ENCODE results near the gene ZNF595.
"Not testable (repeated sequence)": the region's sequence is repeated elsewhere in the genome, so short reads cannot be mapped to it uniquely, and the experiment has no call there.

ZNF595 gene

DNA sequence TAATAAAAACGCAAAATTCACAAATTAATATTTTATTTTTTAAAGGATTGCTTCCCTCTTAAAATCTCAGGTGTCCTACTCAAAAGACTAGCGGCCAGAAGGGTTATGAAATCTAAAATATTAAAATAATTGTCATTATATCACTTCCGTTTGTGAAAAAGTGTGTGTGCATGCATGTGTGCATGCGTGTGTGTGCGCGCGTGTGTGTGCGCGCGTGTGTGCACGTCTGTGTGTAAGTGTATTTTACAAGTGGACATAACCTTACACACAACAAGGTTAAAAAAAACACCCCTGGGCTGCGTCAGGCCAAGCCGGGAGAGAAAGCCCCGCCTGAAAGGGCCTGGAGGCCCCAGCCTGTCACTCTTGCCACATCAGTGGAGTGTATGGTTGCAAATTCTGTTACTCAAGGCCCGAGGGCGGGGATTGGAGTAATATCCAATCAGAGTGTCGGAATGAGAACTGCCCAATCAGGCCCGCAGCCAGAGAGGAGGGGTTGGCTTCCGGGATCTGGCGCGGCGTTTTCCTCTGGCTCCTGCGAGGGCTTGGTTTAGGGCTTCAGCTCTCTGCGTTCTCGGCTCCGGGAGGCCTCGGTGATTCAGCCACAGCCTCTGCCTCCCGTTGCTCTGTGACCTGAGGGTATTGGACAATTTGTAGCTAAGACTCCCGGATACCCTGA is at the start of gene ZNF595:
Gene ZNF595, plus strand, starts transcription at position 518 of the 676 bp plus-strand sequence. CDS start 168 bp downstream, outside the sequence.
- DNase-seq (ENCODE audit: low spot score): not testable (repeated sequence)

GRCh38 chr4:9937-10870 is 42.9 kb upstream of the ZNF595 start:
- not testable (repeated sequence) for DNase-seq (ENCODE audit: low spot score)

- DNase-seq (ENCODE audit: low spot score): not testable (repeated sequence)
These were observed 41.9 kb upstream of the ZNF595 start for GRCh38 chr4:11095-11815.

DNA sequence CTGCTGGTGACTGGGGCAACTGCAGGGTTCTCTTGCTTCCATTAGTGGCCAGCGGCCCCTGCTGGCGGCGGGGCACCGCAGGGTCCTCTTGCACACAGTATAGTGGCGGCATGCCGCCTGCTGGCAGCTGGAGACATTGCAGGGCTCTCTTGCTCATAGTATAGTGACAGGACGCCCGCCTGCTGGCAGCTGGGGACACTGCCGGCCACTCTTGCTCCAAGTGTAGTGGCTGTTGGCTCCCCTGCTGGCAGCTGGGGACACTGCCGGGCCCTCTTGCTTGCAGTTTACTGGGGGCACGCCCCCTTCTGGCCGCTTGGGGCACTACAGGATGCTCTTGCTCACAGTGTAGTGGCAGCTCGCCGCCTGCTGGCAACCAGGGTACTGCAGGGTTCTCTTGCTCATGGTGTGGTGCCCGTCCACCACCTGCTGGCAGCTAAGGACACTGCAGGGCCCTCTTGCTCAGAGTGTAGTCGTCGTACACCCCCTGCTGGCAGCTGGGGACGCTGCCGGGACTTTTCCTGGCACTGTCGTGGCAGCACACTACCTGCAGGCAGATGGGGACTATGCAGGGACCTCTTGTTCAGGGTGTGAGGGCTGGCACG is 41.2 kb upstream of the ZNF595 start:
- not testable (repeated sequence) for DNase-seq (ENCODE audit: low spot score)

- not testable (repeated sequence) for DNase-seq (ENCODE audit: low spot score)
These were observed 35.0 kb upstream of the ZNF595 start for GRCh38 chr4:18128-18527.

- not testable (repeated sequence) for DNase-seq (ENCODE audit: low spot score)
These were observed 34.5 kb upstream of the ZNF595 start for GRCh38 chr4:18589-18988.

DNA sequence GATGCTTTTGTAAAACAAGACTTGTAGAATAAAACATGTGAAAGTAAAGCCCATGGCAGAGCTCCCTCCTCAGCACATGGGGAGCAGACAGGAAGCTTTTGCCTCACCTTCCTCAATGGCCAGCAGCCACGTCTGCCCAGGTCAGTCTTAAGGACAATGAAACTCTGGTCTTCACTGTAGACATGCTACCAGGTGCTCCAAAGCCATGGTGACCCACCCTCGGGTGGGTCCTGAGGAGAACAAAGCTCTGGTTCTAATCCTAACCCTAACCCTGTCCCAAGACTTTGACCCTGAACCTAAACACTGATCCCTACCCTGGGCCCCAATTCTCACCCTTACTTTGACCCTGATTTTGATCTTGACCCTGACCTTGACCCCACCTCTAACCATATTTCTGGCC is 30.2 kb upstream of the ZNF595 start:
- not testable (repeated sequence) for DNase-seq (ENCODE audit: low spot score)

- not testable (repeated sequence) for DNase-seq (ENCODE audit: low spot score)
These were observed 28.8 kb upstream of the ZNF595 start for GRCh38 chr4:24359-24758.

DNA sequence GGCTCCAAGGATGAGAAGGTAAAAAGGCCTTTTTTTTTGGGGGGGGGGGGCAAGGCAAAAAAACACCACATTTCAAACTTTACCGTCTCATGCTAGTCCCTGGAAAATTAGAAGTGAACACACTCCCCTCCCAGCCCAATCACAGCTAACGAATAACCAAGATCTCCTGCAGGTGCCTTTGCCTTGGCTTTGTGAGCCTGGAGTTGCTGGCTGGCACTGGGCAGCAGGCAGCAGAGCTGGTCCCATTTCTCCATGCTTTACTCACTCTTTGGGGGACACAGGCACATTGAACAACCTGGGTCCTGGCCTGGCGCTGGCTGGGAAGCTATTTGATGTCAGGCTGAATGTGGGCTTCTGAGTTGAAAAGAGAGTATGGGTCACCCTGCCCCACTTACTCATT is 25.6 kb upstream of the ZNF595 start:
- DNase-seq (ENCODE audit: low spot score): not testable (repeated sequence)

- not testable (repeated sequence) for DNase-seq (ENCODE audit: low spot score)
These were observed 24.2 kb upstream of the ZNF595 start for GRCh38 chr4:28767-29542.

- not testable (repeated sequence) for DNase-seq (ENCODE audit: low spot score)
These were observed 19.8 kb upstream of the ZNF595 start for GRCh38 chr4:33314-33713.

GRCh38 chr4:36559-37415 is 16.3 kb upstream of the ZNF595 start:
- not testable (repeated sequence) for DNase-seq (ENCODE audit: low spot score)

GRCh38 chr4:38202-38601 is 14.9 kb upstream of the ZNF595 start:
- not testable (repeated sequence) for DNase-seq (ENCODE audit: low spot score)

DNA sequence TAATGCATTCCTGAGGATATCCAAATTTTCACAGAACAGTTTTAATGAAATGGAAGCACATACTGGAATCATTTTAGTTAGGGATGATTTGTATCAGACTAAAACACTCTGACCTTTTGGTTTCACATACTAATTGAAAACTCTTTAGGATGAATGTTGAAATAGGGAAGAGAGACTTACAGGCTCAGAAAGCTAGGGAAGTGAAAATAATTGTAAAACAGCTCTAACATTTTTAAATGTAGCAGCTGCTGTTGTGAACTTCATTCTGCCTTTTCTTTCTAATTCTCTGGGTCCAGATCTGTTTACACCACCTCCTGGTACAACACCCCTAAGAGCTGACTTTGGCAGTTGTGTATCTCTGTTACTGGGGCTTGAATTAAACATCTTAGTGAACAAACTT is 9.7 kb upstream of the ZNF595 start:
- DNase-seq (ENCODE audit: low spot score): not testable (repeated sequence)

DNA sequence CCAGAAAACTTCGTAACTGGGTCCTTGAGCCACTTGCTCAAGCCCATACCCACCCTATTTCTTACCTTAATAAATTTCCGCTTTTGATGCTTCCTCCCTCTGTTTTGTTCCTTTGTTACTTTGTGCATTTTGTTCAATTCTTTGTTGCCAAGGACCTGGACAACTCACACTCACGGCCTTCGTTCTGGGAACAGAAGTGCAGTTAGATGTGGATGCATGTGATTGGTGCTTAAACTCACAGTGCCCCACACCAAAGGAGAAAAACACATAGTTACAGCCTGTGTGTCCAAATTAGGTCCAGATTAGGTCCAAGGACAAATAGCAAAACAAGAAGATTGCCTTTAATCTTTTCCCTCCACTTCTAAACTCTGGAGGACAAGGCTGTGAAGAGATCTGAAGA is 1.9 kb upstream of the ZNF595 start:
- DNase-seq (ENCODE audit: low spot score): not testable (repeated sequence)

GRCh38 chr4:51655-52277 is 1.4 kb upstream of the ZNF595 start:
- not testable (repeated sequence) for DNase-seq (ENCODE audit: low spot score)

GRCh38 chr4:53521-53920 is 400 bp downstream of the ZNF595 start:
- DNase-seq (ENCODE audit: low spot score): not testable (repeated sequence)

- not testable (repeated sequence) for DNase-seq (ENCODE audit: low spot score)
These were observed 11.6 kb downstream of the ZNF595 start for GRCh38 chr4:64733-65132.

DNA sequence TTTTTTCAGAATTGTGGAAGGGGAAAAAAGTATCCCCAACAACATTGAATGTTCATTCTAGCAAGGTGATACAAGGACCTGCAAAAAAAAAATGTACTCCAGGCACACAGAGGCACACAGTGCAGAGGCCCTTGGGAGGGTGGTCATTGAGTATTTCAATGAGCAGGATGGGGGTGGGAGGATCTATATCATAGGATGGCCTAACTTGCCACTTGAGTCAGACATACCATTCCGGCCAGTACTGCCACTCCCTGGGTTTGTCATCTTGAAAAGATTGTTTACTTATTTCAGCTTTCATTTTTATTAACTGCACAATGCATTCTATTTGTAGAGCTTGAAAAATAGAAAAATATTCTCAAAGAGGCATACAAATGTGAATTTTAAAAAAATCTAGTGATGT is 18.7 kb downstream of the ZNF595 start:
- no peak for DNase-seq (ENCODE audit: low spot score)

DNA sequence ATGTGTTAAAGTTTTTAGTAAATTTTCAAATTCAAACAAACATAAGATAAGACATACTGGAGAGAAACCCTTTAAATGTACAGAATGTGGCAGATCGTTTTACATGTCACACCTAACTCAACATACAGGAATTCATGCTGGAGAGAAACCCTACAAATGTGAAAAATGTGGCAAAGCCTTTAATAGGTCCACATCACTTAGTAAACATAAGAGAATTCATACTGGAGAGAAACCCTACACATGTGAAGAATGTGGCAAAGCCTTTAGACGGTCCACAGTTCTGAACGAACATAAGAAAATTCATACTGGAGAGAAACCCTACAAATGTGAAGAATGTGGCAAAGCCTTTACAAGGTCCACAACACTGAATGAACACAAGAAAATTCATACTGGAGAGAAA is 32.8 kb downstream of the ZNF595 start:
- DNase-seq (ENCODE audit: low spot score): no peak

All from AG08395 (cell line).